Uterus (tissue), 4 donors: ENCODE measurements around the gene HOXB4. TPM values are rescaled to one million over a fixed set of nuclear protein-coding genes. Genes with fewer than 3 reads are reported as not detected.

ENCODE experiments used
- DNase-seq, 2 donors: peaks; one replicate each; pipeline ENCODE4 v3.0.0-alpha.2; 2019 to 2020
- H3K27ac ChIP-seq, 2 donors: fragments of 200-600 bp; sonication (generic); 1 replicate in 1 of 2; 2 replicates in 1 of 2; pipeline ENCODE4 v1.5.1; 2016 to 2018
- H3K27me3 ChIP-seq, 2 donors: fragments of 200-600 bp; sonication (generic); one replicate each; pipeline ENCODE4 v1.5.1; 2018 to 2019; ENCODE audit warnings: control low read depth in 1 of 2
- H3K36me3 ChIP-seq, 2 donors: fragments of 200-600 bp; sonication (generic); one replicate each; pipeline ENCODE4 v1.5.1; 2019; ENCODE audit warnings: control low read depth in 1 of 2
- H3K4me1 ChIP-seq, 2 donors: fragments of 200-600 bp; sonication (generic); one replicate each; pipeline ENCODE4 v1.5.1; 2018 to 2019; ENCODE audit warnings: control low read depth in 1 of 2
- H3K4me3 ChIP-seq, 2 donors: fragments of 200-600 bp; sonication (generic); 1 replicate in 1 of 2; 2 replicates in 1 of 2; pipeline ENCODE4 v1.5.1; 2018 to 2019; ENCODE audit warnings: mild to moderate bottlenecking in 1 of 2
- H3K9me3 ChIP-seq, 2 donors: fragments of 200-600 bp; sonication (generic); one replicate each; pipeline ENCODE4 v1.5.1; 2019; ENCODE audit warnings: control low read depth in 1 of 2
- POLR2A ChIP-seq, 2 donors: fragments of 450-650 bp; IDR thresholded peaks; one replicate each; pipeline ENCODE4 v1.6.1; 2016; ENCODE audit warnings: antibody characterized with exemption in 2 of 2, mild to moderate bottlenecking in 1 of 2, moderate library complexity in 1 of 2
- intact Hi-C: fragments of 100-400 bp; cut with DNase I; formaldehyde crosslinking; loops from one replicate; pipeline ENCODE4 v1.15.1; 2023; ENCODE audit warnings: low total_unique reads
- total RNA-seq, 4 donors: library from RNA; depleted of rRNA in 3 of 4; stranded (reverse); fragments of >200 nt in 3 of 4; gene quantifications; one replicate each; pipeline versions ENCODE4 v1.1.0 to v1.2.4, GENCODE V29; 2014 to 2023
- TF ChIP-seq, protein P1 (sequence below), 4 experiments: fragments of 200-600 bp in 2 of 4; fragments of 450-650 bp in 2 of 4; sonication (generic) in 2 of 4; IDR thresholded peaks; one replicate each; pipeline ENCODE4 v1.5.1; 2016 to 2019; ENCODE audit warnings: antibody characterized with exemption in 4 of 4, mild to moderate bottlenecking in 2 of 4, moderate library complexity in 1 of 4
- donor health status: DM: yes; HTN: yes; CAD: no.

HOXB4 gene
- total RNA-seq, 4 donors from 2014 or later, result 0.88 to 6.9 (median 5.5) TPM; not detected in 1

DNA sequence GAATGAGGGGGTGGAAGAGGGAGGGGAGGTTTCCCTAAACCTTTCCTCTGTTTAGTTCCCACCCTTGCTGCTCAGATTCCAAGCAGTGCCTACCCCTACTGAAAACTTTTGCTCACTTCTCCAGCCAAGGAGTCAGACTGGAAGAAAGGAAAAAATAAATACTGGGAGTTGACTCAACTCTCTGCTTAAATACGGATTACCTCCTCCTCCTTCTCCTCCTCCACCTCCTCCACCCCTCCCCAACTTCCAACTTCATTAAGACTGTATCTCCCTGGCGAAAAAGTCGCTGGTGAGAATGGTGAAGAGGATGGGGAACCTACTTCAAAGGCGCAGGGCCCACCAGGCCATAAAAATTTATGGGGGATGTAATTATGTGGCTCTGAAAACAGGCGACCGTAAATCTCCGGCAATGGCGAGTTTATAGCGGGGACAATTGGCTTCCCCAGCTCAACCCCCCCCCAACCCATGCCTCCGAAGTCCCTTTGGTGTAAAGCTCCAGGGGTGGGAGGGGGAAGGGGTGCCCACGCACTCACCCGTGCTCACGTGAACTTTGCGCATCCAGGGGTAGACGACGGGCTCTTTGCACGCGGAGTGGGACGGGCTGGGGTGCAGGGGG, 712 bp downstream of the HOXB4 start:
- Histone ChIP-seq H3K9me3 (no peaks in the 10 kb centered on the region), H3K27ac (peak overlapping the region; percentile 68 to 87), H3K4me1 (peaks cover 0 to 4% of the 10 kb centered on the region in 2 donors), H3K27me3 (peaks cover 0 to 42% of the 10 kb centered on the region in 2 donors), H3K4me3 (peak overlapping the region; percentile 29 to 39), H3K36me3 (no peaks in the 10 kb centered on the region)
- intact Hi-C loops, result no loop called here
- no peak for TF ChIP-seq POLR2A (IDR thresholded peaks at IDR 0.05)
- TF ChIP-seq, protein P1, sequence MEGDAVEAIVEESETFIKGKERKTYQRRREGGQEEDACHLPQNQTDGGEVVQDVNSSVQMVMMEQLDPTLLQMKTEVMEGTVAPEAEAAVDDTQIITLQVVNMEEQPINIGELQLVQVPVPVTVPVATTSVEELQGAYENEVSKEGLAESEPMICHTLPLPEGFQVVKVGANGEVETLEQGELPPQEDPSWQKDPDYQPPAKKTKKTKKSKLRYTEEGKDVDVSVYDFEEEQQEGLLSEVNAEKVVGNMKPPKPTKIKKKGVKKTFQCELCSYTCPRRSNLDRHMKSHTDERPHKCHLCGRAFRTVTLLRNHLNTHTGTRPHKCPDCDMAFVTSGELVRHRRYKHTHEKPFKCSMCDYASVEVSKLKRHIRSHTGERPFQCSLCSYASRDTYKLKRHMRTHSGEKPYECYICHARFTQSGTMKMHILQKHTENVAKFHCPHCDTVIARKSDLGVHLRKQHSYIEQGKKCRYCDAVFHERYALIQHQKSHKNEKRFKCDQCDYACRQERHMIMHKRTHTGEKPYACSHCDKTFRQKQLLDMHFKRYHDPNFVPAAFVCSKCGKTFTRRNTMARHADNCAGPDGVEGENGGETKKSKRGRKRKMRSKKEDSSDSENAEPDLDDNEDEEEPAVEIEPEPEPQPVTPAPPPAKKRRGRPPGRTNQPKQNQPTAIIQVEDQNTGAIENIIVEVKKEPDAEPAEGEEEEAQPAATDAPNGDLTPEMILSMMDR (IDR thresholded peaks at IDR 0.05), result no peak
- no peak for DNase-seq

DNA sequence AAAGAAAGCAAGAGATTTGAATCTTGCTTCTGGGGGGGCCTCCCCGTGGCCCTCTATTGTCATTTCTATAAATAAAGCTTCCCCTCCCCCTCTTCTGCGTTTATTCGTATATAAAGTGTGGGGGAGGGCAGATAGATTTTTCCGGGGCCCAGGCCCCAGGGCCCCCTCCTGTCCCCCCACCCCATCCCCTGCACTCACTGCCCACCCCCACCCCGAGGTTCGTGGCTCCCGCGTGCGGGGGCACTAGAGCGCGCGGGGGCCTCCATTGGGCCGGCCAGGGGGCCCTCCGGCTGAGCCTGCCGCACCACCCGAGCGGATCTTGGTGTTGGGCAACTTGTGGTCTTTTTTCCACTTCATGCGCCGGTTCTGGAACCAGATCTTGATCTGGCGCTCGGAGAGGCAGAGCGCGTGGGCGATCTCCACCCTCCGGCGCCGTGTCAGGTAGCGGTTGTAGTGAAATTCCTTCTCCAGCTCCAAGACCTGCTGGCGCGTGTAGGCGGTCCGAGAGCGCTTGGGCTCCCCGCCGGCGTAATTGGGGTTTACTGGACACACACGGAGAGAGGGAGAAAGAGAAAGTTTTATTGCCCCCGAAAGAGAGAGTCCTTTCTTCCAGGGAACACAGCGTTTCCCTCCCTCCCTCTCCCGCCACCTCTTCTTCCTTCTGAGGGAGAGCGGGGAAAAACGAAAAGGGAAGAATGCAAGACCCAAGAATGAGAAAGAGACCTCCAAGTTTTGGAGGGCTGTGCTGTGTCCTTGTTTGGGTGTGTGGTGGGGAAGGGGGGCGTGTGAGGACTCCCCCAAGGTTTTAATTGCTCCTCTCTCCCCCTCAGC, 1.5 kb downstream of the HOXB4 start:
- Histone ChIP-seq H3K27me3 (peaks cover 0 to 41% of the 10 kb centered on the region in 2 donors), H3K27ac (peak overlapping the region; percentile 68 to 87)

DNA sequence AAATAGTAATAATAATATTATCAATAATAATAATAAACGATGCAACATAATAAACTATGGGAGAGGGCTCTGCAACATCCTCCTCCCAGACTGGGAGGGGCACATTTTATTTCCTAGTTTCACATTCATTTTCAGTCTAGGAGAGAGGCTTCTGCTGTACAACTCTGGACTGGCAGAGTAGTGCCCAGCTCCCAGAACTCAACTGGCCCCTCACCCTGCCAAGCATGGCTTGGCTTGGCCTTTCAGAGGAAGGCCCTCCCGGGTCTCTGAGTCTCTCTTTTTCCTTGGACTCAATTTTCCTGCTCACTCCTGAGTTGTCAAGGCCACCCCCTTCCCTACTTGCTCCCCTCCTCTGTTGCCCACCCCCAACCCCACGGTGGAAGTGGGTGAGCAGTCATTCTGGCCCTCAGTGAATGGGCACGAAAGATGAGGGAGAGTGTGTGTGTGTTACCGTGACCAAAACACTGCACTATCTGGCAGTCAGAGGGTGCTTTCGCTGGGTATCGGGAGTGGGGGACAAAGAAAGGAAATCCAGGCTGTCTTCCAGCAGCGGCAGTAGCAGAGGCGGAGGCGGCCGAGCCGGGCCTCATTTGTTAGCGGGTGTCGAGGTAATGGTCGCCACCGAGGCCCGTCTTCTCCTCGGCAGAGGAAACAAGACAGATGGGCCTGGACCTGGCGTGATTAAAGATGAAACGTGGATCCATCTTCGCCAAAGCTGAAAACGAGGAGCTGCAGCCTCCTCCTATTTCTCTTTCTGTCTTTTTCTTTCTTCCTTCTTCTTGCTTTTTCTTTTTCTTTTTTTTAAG, 2.3 kb downstream of the HOXB4 start:
- H3K27ac ChIP-seq, result peak overlapping the region in 1 of 2 donors; percentile 10
- TF ChIP-seq POLR2A (IDR thresholded peaks at IDR 0.05), result no peak
- TF ChIP-seq, protein P1 (IDR thresholded peaks at IDR 0.05), result no peak
- intact Hi-C loops, result no loop called here
- H3K27me3 ChIP-seq, result peaks cover 0 to 33% of the 10 kb centered on the region in 2 donors
- H3K36me3 ChIP-seq, result no peaks in the 10 kb centered on the region
- DNase-seq, result no peak
- H3K4me1 ChIP-seq, result peaks cover 0 to 4% of the 10 kb centered on the region in 2 donors
- no peak overlapping the region for H3K4me3 ChIP-seq
- H3K9me3 ChIP-seq, result no peaks in the 10 kb centered on the region

More for the DNA sequence above, 1.5 kb downstream of the HOXB4 start:
- intact Hi-C loops, result no loop called here
- no peak for TF ChIP-seq POLR2A (IDR thresholded peaks at IDR 0.05)
- no peaks in the 10 kb centered on the region for H3K9me3 ChIP-seq
- peak in 1 of 2 donors; percentile 57 for DNase-seq
- H3K4me3 ChIP-seq, result peak overlapping the region in 1 of 2 donors; percentile 39
- peaks cover 0 to 4% of the 10 kb centered on the region in 2 donors for H3K4me1 ChIP-seq
- no peaks in the 10 kb centered on the region for H3K36me3 ChIP-seq

DNA sequence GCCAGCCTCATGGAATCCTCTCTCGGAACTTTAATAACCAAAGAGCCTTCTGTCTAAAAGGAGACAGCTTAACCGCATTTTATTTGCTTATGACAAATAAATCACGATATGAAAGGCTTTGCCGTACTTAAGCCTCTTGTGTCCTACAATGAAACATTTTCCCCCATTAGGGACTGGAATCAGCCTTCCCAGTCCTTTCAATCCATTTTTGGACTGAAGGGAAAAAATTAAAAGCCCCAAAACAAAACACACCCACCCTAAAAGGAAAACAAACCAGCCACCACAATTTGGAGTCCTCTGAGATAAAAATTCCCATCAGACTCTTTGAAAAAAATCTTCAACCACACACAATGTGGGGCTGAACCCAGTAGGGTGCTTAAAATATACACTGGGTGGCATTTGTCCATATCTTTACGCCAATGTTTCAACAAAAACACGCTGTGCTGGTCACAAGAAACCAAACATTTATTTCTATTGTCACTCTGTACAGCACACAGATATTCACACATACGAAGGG, 3.0 kb downstream of the HOXB4 start:
- H3K27ac ChIP-seq, result no peak overlapping the region
- H3K4me3 ChIP-seq, result no peak overlapping the region
- no peaks in the 10 kb centered on the region for H3K9me3 ChIP-seq
- peaks cover 0 to 4% of the 10 kb centered on the region in 2 donors for H3K4me1 ChIP-seq
- peaks cover 0 to 26% of the 10 kb centered on the region in 2 donors for H3K27me3 ChIP-seq
- no peaks in the 10 kb centered on the region for H3K36me3 ChIP-seq
- intact Hi-C loops, result no loop called here
- DNase-seq, result no peak
- TF ChIP-seq, protein P1 (IDR thresholded peaks at IDR 0.05), result no peak
- TF ChIP-seq POLR2A (IDR thresholded peaks at IDR 0.05), result no peak

DNA sequence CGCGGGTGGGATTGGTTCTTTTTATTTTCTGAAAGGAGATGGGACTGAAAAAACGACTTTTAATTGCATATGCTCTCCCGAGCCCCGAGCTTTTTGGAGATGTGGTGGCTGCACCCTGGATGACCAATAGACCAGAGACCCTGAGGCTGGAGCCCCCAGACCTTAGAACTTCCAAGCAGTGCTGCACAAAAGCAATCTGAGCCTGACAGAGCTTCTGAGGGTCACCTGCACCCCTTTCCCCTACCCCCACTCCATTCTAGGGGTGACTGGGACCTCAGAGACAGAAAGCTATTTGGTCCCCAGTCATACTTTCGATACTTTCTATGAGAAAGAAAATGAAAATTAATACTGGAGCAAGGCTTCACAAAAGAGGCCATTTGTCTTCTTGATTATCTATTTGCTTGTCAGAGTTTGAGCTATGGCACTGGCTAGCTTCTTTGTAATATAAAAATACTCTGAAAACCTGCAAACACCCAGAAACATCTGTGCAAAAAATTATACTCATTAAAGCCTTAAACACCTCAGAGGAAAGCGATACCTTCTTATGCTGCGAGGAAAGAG, 3.6 kb downstream of the HOXB4 start:
- H3K27ac ChIP-seq, result no peak overlapping the region
- DNase-seq, result no peak
- no peak overlapping the region for H3K4me3 ChIP-seq
- H3K36me3 ChIP-seq, result no peaks in the 10 kb centered on the region
- peaks cover 0 to 4% of the 10 kb centered on the region in 2 donors for H3K4me1 ChIP-seq
- intact Hi-C loops, result no loop called here
- H3K9me3 ChIP-seq, result no peaks in the 10 kb centered on the region
- TF ChIP-seq, protein P1 (IDR thresholded peaks at IDR 0.05), result no peak
- TF ChIP-seq POLR2A (IDR thresholded peaks at IDR 0.05), result no peak
- H3K27me3 ChIP-seq, result peaks cover 0 to 21% of the 10 kb centered on the region in 2 donors
